Aorta (tissue), 5 donors: ENCODE data around the gene WSCD2. TPM values are rescaled to one million over a fixed set of nuclear protein-coding genes. Genes with fewer than 3 reads are reported as not detected.

Experiments used
- ATAC-seq: fragments of 200-7000 bp; cut with Tn5 transposase; one replicate; pipeline ENCODE4 v1.9.1; 2022; ENCODE audit warnings: moderate library complexity; ENCODE audit not compliant: low FRiP score
- DNase-seq, 2 donors: peaks; one replicate each; pipeline ENCODE4 v3.0.0-alpha.2; 2020
- H3K27ac ChIP-seq, 2 donors: one replicate each; pipeline ENCODE4 v1.5.1; 2013; ENCODE audit warnings: low read length in 2 of 2, mild to moderate bottlenecking in 2 of 2, moderate library complexity in 2 of 2, control low read depth in 1 of 2, inconsistent platforms in 1 of 2, low read depth in 1 of 2
- H3K27me3 ChIP-seq, 2 donors: one replicate each; pipeline ENCODE4 v1.6.1; 2013; ENCODE audit warnings: control low read depth in 1 of 2, low read length in 1 of 2, mild to moderate bottlenecking in 1 of 2, moderate library complexity in 1 of 2; ENCODE audit not compliant: insufficient read depth in 2 of 2, control insufficient read depth in 1 of 2
- H3K36me3 ChIP-seq, 2 donors: one replicate each; pipeline ENCODE4 v1.6.1; 2013; ENCODE audit warnings: control low read depth in 1 of 2, low read length in 1 of 2, mild to moderate bottlenecking in 1 of 2; ENCODE audit not compliant: insufficient read depth in 2 of 2, control insufficient read depth in 1 of 2
- H3K4me1 ChIP-seq, 2 donors: one replicate each; pipeline ENCODE4 v1.6.1; 2013; ENCODE audit warnings: low read length in 2 of 2, control low read depth in 1 of 2, mild to moderate bottlenecking in 1 of 2, moderate library complexity in 1 of 2; ENCODE audit not compliant: insufficient read depth in 2 of 2, control insufficient read depth in 1 of 2
- H3K4me3 ChIP-seq, 2 donors: one replicate each; pipeline ENCODE4 v1.5.1; 2013; ENCODE audit warnings: low read length in 2 of 2, control low read depth in 1 of 2, mild to moderate bottlenecking in 1 of 2
- H3K9me3 ChIP-seq: one replicate; pipeline ENCODE4 v1.6.1; 2013; ENCODE audit warnings: mild to moderate bottlenecking, low read length; ENCODE audit not compliant: control insufficient read depth
- WGBS, 2 donors: extraction: QIAGEN DNeasy Blood & Tissue Kit; methylation state at CpG; one replicate each; pipeline ENCODE4 v1.1.7; 2013; 5-methylcytosine and 5-hydroxymethylcytosine counted together
- intact Hi-C, 2 donors: fragments of 100-400 bp; cut with DNase I; formaldehyde crosslinking; loops; one replicate each; pipeline versions ENCODE4 v1.14.2 to v1.15.0; 2022
- polyA plus RNA-seq, 2 donors: library from polyadenylated mRNA; stranded (reverse); fragments of 200-250 nt; gene quantifications; one replicate each; pipeline ENCODE4 v1.2.3, GENCODE V29; 2013
- total RNA-seq, 2 donors: library from RNA; stranded (reverse); fragmentation: NEBNext Ultra II Directional; extraction: Animal tissue kit (Norgen Biotek cat#: 25700); gene quantifications; one replicate each; pipeline ENCODE4 v1.2.1, GENCODE V29; 2021
- donor health status: healthy with polysubstance abuse.
- donor health status: Bipolar disorder and iron deficiency.
- donor health status: DM: no; HTN: no; CAD: no.
- donor health status: DM: no; HTN: no; CAD: no.
- donor health status: DM: yes; HTN: yes; CAD: no.

WSCD2 gene
- total and polyA plus RNA-seq, 4 donors: 0.75 to 9.7 (median 5.6) TPM; not detected in 1

DNA sequence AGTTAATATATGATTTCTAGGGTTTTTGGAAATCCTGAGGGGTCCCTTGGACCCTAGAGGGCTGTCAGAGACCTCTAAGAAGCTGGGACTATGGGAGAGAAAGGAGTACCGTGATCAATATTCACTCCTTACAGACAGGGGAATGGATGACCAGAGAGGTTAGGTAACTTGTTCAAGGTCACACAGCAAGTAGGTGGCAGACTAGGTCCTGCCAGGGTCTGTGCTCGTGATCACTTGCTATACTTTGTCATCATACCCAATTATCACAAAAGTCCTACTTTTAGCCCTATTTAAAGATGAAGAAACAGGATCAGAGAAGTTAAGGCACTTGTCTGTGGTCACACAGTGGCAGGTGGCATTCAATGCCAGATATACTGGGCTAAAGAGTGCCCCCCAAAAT, 42.9 kb downstream of the WSCD2 start:
- no peak overlapping the region for H3K27ac ChIP-seq
- ATAC-seq (no peak), DNase-seq (no peak)
- H3K4me1 ChIP-seq: peaks cover 0 to 7% of the 10 kb centered on the region in 2 donors
- intact Hi-C loops: no loop called here
- WGBS, 2 donors: 90 to 93% methylated on average over 2 of the region's 2 CpGs
- no peaks in the 10 kb centered on the region for H3K36me3 ChIP-seq
- H3K9me3 ChIP-seq: no peaks in the 10 kb centered on the region
- no peaks in the 10 kb centered on the region for H3K27me3 ChIP-seq
- no peak overlapping the region for H3K4me3 ChIP-seq

DNA sequence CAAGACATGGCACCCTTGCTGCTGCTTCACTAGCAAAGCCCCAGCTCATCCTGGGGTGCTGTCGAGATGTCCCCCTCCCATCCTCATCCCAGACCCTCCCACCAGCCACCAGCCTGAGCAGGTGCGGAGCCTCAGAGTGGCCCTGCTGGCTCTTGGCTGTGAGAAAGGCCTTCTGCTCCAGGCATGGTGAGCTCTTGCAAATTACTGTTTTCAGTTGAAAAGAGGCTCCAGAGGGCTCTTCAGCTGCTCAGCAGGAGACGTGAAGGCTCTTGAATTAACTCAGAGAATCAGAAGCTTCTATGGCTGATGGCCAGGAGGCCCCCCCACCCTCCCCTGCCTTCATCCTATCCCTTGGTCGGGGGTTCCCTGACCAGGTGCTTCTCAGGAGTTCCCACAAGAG, 44.1 kb downstream of the WSCD2 start:
- Histone ChIP-seq H3K27ac (no peak overlapping the region), H3K4me3 (no peak overlapping the region), H3K4me1 (peaks cover 0 to 6% of the 10 kb centered on the region in 2 donors), H3K36me3 (no peaks in the 10 kb centered on the region), H3K9me3 (no peaks in the 10 kb centered on the region), H3K27me3 (no peaks in the 10 kb centered on the region)
- 60 to 77% methylated on average over 4 of the region's 4 CpGs for WGBS, 2 donors
- DNase-seq (no peak), ATAC-seq (no peak)
- intact Hi-C loops: no loop called here

DNA sequence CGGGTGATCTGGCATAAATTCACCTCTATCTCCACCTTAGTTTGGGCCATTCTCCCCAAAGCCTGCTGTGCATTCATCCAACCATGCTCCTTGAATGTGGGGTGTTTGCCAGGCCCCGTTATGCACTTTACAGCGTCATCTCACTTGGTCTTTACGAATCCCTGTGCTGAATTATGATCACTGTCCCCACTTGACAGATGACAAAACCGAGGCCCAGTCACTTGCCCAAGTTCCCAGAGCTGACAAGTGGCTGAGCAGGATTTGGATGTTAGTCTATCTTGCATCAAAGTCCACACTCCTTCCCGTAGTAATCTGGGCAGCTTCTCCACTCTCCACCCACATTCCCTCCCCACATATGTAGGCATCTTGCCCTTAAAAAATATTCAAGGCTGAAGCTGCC, 44.8 kb downstream of the WSCD2 start:
- Histone ChIP-seq H3K27ac (no peak overlapping the region), H3K9me3 (no peaks in the 10 kb centered on the region), H3K4me3 (no peak overlapping the region), H3K4me1 (peaks cover 0 to 4% of the 10 kb centered on the region in 2 donors), H3K36me3 (no peaks in the 10 kb centered on the region), H3K27me3 (no peaks in the 10 kb centered on the region)
- DNase-seq (no peak), ATAC-seq (no peak)
- intact Hi-C loops: no loop called here
- 68 to 72% methylated on average over 6 of the region's 6 CpGs for WGBS, 2 donors

GRCh38 chr12:108174641-108175040, 45.6 kb downstream of the WSCD2 start:
- ATAC-seq (no peak), DNase-seq (no peak)
- intact Hi-C loops: no loop called here
- Histone ChIP-seq H3K27me3 (no peaks in the 10 kb centered on the region), H3K36me3 (no peaks in the 10 kb centered on the region), H3K4me1 (no peaks in the 10 kb centered on the region), H3K9me3 (no peaks in the 10 kb centered on the region), H3K4me3 (no peak overlapping the region), H3K27ac (no peak overlapping the region)
- 86 to 90% methylated on average over 6 of the region's 6 CpGs for WGBS, 2 donors

DNA sequence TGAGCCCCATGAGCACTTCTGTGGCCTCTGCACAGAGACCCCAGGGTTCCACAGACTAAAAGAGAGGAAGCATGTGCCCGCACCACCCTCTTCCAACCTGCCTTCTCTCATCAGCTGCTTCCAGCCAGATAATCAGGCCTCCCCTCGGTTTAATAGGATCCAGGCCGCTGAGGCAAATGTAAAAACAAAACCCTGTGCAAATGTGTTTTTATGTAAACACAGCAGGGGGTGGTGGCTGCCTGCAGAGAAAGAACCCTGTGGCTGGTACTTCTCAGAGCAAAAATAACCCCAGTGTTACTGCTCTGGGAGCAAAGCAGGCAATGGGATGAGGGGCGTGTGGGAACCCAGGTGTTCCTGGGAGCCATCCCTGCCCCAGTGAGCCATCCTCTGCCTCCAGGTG, 46.2 kb downstream of the WSCD2 start:
- intact Hi-C loops: no loop called here
- no peaks in the 10 kb centered on the region for H3K4me1 ChIP-seq
- DNase-seq: no peak
- no peaks in the 10 kb centered on the region for H3K9me3 ChIP-seq
- H3K27me3 ChIP-seq: no peaks in the 10 kb centered on the region
- no peak overlapping the region for H3K27ac ChIP-seq
- no peak for ATAC-seq
- H3K4me3 ChIP-seq: no peak overlapping the region
- H3K36me3 ChIP-seq: no peaks in the 10 kb centered on the region
- WGBS, 2 donors: 45 to 55% methylated on average over 4 of the region's 4 CpGs

DNA sequence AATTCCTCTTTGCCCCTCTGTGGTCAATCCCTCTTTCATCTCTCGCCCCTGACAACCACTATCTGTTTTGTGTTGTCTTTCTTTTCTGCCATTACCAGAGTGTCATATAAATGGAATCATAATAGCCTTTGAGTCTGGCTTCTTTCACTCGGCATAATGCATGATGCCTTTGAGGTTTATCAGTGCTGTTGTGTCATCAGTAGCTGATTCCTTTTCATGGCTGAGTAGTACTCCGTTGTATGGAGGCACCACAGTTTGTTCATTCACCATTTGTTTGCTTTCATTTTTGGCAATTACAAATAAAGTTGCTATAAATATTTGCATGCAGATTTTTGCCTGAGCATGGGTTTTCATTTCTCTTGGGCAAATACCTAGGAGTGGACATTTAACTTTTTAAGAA, 47.2 kb downstream of the WSCD2 start:
- H3K4me1 ChIP-seq: no peaks in the 10 kb centered on the region
- WGBS, 2 donors: 93% methylated on average over 3 of the region's 3 CpGs
- no peak overlapping the region for H3K27ac ChIP-seq
- intact Hi-C loops: no loop called here
- ATAC-seq (no peak), DNase-seq (no peak)
- no peaks in the 10 kb centered on the region for H3K36me3 ChIP-seq
- no peaks in the 10 kb centered on the region for H3K9me3 ChIP-seq
- H3K27me3 ChIP-seq: no peaks in the 10 kb centered on the region
- no peak overlapping the region for H3K4me3 ChIP-seq

GRCh38 chr12:108177131-108177530, 48.0 kb downstream of the WSCD2 start:
- H3K4me3 ChIP-seq: no peak overlapping the region
- H3K27me3 ChIP-seq: no peaks in the 10 kb centered on the region
- intact Hi-C loops: no loop called here
- H3K36me3 ChIP-seq: no peaks in the 10 kb centered on the region
- H3K4me1 ChIP-seq: no peaks in the 10 kb centered on the region
- WGBS, 2 donors: 56 to 57% methylated on average over 3 of the region's 3 CpGs
- no peak overlapping the region for H3K27ac ChIP-seq
- DNase-seq (no peak), ATAC-seq (no peak)
- H3K9me3 ChIP-seq: no peaks in the 10 kb centered on the region

- no peak overlapping the region for H3K27ac ChIP-seq
- no peaks in the 10 kb centered on the region for H3K4me1 ChIP-seq
- DNase-seq: no peak
- no peaks in the 10 kb centered on the region for H3K9me3 ChIP-seq
- H3K4me3 ChIP-seq: no peak overlapping the region
- intact Hi-C loops: no loop called here
- ATAC-seq: no peak
- no peaks in the 10 kb centered on the region for H3K27me3 ChIP-seq
- no peaks in the 10 kb centered on the region for H3K36me3 ChIP-seq
- 53 to 66% methylated on average over 2 of the region's 2 CpGs for WGBS, 2 donors
Measured at GRCh38 chr12:108179305-108179704, 50.2 kb downstream of the WSCD2 start.

- no peaks in the 10 kb centered on the region for H3K36me3 ChIP-seq
- intact Hi-C loops: no loop called here
- no peak for DNase-seq
- H3K4me1 ChIP-seq: no peaks in the 10 kb centered on the region
- H3K9me3 ChIP-seq: no peaks in the 10 kb centered on the region
- no peak for ATAC-seq
- no peak overlapping the region for H3K27ac ChIP-seq
- no peak overlapping the region for H3K4me3 ChIP-seq
- H3K27me3 ChIP-seq: no peaks in the 10 kb centered on the region
- WGBS, 2 donors: 77 to 78% methylated on average over 7 of the region's 7 CpGs
Measured at GRCh38 chr12:108180255-108181094, 51.4 kb downstream of the WSCD2 start.
